PC-9 (cell line): ENCODE data around the gene ACER3.

ENCODE experiments used
- CTCF ChIP-seq: fragments of 200-600 bp; sonication (generic); conservative IDR thresholded peaks from 2 replicates; pipeline ENCODE4 v1.6.1; 2017; ENCODE audit warnings: mixed run types, antibody characterized with exemption, mild to moderate bottlenecking, moderate library complexity
- EZH2 ChIP-seq: fragments of 200-600 bp; sonication (generic); IDR thresholded peaks from 2 replicates; pipeline ENCODE4 v1.8.0; 2017; ENCODE audit warnings: antibody characterized with exemption, low read depth

GRCh38 chr11:77039491-77040400, 179.0 kb downstream of the ACER3 start:
- TF ChIP-seq CTCF, result no peak; the same call in 1 of the 2 replicates
- TF ChIP-seq EZH2, result no peak
